GM21786 (cell line): ENCODE results near the gene HSD11B1.

Source experiments
- ATAC-seq: cut with Tn5 transposase; IDR thresholded peaks from one replicate; pipeline ENCODE4 v1.9.1; 2021; ENCODE audit not compliant: unreplicated experiment

The HSD11B1 gene

GRCh38 chr1:209780268-209780667, 75.6 kb downstream of the HSD11B1 start:
- ATAC-seq, result no peak

- ATAC-seq, result no peak
These were observed 78.7 kb downstream of the HSD11B1 start for GRCh38 chr1:209783386-209783785.
